NCI-H146 (cell line): ENCODE data around the gene GNL3.
A peak's percentile ranks its signal among the peaks of the same experiment; 100 is the strongest.

ENCODE experiments used
- DNase-seq: peaks from one replicate; lab custom pipeline; 2025; lab: John Stamatoyannopoulos, UW

Gene GNL3

GRCh38 chr3:52688266-52688665, 2.4 kb downstream of the GNL3 start:
- no peak for DNase-seq

- no peak for DNase-seq
Measured at GRCh38 chr3:52689151-52689550, 3.3 kb downstream of the GNL3 start.

- DNase-seq = no peak
Measured at GRCh38 chr3:52690560-52690959, 4.7 kb downstream of the GNL3 start.

- DNase-seq = no peak
Measured at GRCh38 chr3:52693071-52693470, 7.2 kb downstream of the GNL3 start.

GRCh38 chr3:52694528-52695189, 8.8 kb downstream of the GNL3 start:
- DNase-seq = no peak

- DNase-seq = no peak
Measured at GRCh38 chr3:52695798-52696671, 10.2 kb downstream of the GNL3 start.

- DNase-seq = no peak
Measured at GRCh38 chr3:52696830-52697631, 11.2 kb downstream of the GNL3 start.

GRCh38 chr3:52697632-52697965, 11.8 kb downstream of the GNL3 start:
- DNase-seq = no peak

GRCh38 chr3:52703341-52703740, 17.5 kb downstream of the GNL3 start:
- no peak for DNase-seq

- DNase-seq = peak; percentile 5
Measured at GRCh38 chr3:52704611-52705437, 19.0 kb downstream of the GNL3 start.

GRCh38 chr3:52705438-52705687, 19.5 kb downstream of the GNL3 start:
- DNase-seq = no peak

GRCh38 chr3:52705688-52706686, 20.2 kb downstream of the GNL3 start, which contains the start of the genes GLT8D1 and SPCS1:
Gene GLT8D1 (minus strand): TSS chr3:52705791. CDS start chr3:52700460, 5,331 bp downstream.
Gene SPCS1 (plus strand): TSS chr3:52706106. CDS start chr3:52706247, 141 bp downstream.
- peak; percentile 78 for DNase-seq

GRCh38 chr3:52707585-52707984, 21.8 kb downstream of the GNL3 start:
- no peak for DNase-seq

GRCh38 chr3:52710512-52710911, 24.7 kb downstream of the GNL3 start:
- no peak for DNase-seq

GRCh38 chr3:52712291-52713212, 26.7 kb downstream of the GNL3 start:
- no peak for DNase-seq

GRCh38 chr3:52714335-52715302, 28.8 kb downstream of the GNL3 start:
- no peak for DNase-seq

GRCh38 chr3:52715714-52716305, 30.0 kb downstream of the GNL3 start:
- no peak for DNase-seq

GRCh38 chr3:52719618-52720017, 33.8 kb downstream of the GNL3 start:
- no peak for DNase-seq
